IMR-90 (cell line): ENCODE data around the gene TBC1D22A.

Experiments
- BHLHE40 ChIP-seq: fragments of 150-350 bp; IDR thresholded peaks from 2 replicates; pipeline ENCODE4 v1.6.1; 2016; ENCODE audit warnings: mild to moderate bottlenecking, low read depth, low read length
- CHD1 ChIP-seq: IDR thresholded peaks from 2 replicates; pipeline ENCODE4 v1.6.1; 2012; ENCODE audit warnings: low read depth, low read length, improper control_type of control experiment
- CTCF ChIP-seq: conservative IDR thresholded peaks from 2 replicates; pipeline ENCODE4 v1.5.1; 2012; ENCODE audit warnings: mild to moderate bottlenecking, low read depth, low read length, improper control_type of control experiment
- FOS ChIP-seq: fragments of 150-350 bp; IDR thresholded peaks from 2 replicates; pipeline ENCODE4 v1.6.1; 2016; ENCODE audit warnings: low read depth, low read length
- POLR2A ChIP-seq: IDR thresholded peaks from 2 replicates; pipeline ENCODE4 v1.6.1; 2012; ENCODE audit warnings: mild to moderate bottlenecking, low read depth, low read length
- RAD21 ChIP-seq: IDR thresholded peaks from 2 replicates; pipeline ENCODE4 v1.6.1; 2012; ENCODE audit warnings: low read length, improper control_type of control experiment
- SMC3 ChIP-seq: fragments of 150-350 bp; IDR thresholded peaks from 2 replicates; pipeline ENCODE4 v1.6.1; 2016; ENCODE audit warnings: low read depth, mild to moderate bottlenecking, antibody characterized with exemption, low read length, moderate library complexity

- TF ChIP-seq CTCF (no peak), SMC3 (no peak), FOS (no peak), POLR2A (no peak), CHD1 (no peak), BHLHE40 (no peak), RAD21 (no peak)
Observed at GRCh38 chr22:46795140-46795539, 32.7 kb downstream of the TBC1D22A start.
